HepG2 (cell line): ENCODE data around the gene EPHB4. TPM values are rescaled to one million over a fixed set of nuclear protein-coding genes. Genes with fewer than 3 reads are reported as not detected.
A peak's percentile ranks its signal among the peaks of the same experiment; 100 is the strongest.

ENCODE experiments used
- FOSL1 ChIP-seq: sonication (generic); formaldehyde crosslinking; IDR thresholded peaks from 2 replicates; pipeline ENCODE4 v1.9.0; 2021; ENCODE audit warnings: missing genetic modification reagents, borderline replicate concordance
- MAFF ChIP-seq: IDR thresholded peaks from 2 replicates; pipeline ENCODE4 v1.6.1; 2011; ENCODE audit warnings: low read depth, low read length, improper control_type of control experiment
- MBNL3 ChIP-seq: fragments of 250-450 bp; sonication (Bioruptor Pico); conservative IDR thresholded peaks from 2 replicates; pipeline ENCODE4 v1.8.0; 2022; ENCODE audit warnings: mild to moderate bottlenecking, inconsistent platforms
- ONECUT2 ChIP-seq: sonication (generic); formaldehyde crosslinking; IDR thresholded peaks from 2 replicates; pipeline ENCODE4 v1.4.0; 2020; ENCODE audit warnings: missing genetic modification reagents
- ZFP82 ChIP-seq: sonication (generic); formaldehyde crosslinking; IDR thresholded peaks from 2 replicates; pipeline ENCODE4 v1.5.1; 2020; ENCODE audit warnings: mild to moderate bottlenecking, missing genetic modification reagents, borderline replicate concordance
- ZNF354B ChIP-seq: sonication (generic); formaldehyde crosslinking; IDR thresholded peaks from 2 replicates; pipeline ENCODE4 v1.8.0; 2022; ENCODE audit warnings: mild to moderate bottlenecking, missing genetic modification reagents
- ZNF607 ChIP-seq: sonication (generic); formaldehyde crosslinking; IDR thresholded peaks from 2 replicates; pipeline ENCODE4 v1.5.1; 2020; ENCODE audit warnings: missing genetic modification reagents, mild to moderate bottlenecking, borderline replicate concordance
- ZSCAN20 ChIP-seq: sonication (generic); formaldehyde crosslinking; IDR thresholded peaks from 2 replicates; pipeline ENCODE4 v1.4.0; 2020; ENCODE audit warnings: missing genetic modification reagents, mild to moderate bottlenecking, borderline replicate concordance
- polyA plus RNA-seq, 8 experiments: library from polyadenylated mRNA; depleted of rRNA in 3 of 8; stranded (reverse) in 7 of 8; unstranded in 1 of 8; fragments of >200 nt; fragmentation: Illumina TruSeq in 4 of 8; extraction: Trizol in 4 of 8; gene quantifications; 2 replicates each; pipeline versions ENCODE4 v1.2.1 to v1.2.3, GENCODE V29; 2011 to 2016; ENCODE audit warnings: low read depth in 4 of 8, missing spikeins in 1 of 8, mixed read lengths in 1 of 8; ENCODE audit not compliant: insufficient read depth in 1 of 8
- total RNA-seq, 5 experiments: library from RNA; depleted of rRNA; stranded (reverse); fragments of >200 nt; fragmentation: Illumina TruSeq; extraction: Trizol; gene quantifications; 2 replicates each; pipeline ENCODE4 v1.2.3, GENCODE V29; 2016; ENCODE audit warnings: low read depth in 1 of 5
- TF ChIP-seq, protein P1 (sequence below): sonication (generic); IDR thresholded peaks from 2 replicates; pipeline ENCODE4 v1.6.1; 2016; ENCODE audit warnings: low read depth, borderline replicate concordance
- TF ChIP-seq, protein P2 (sequence below): IDR thresholded peaks from 2 replicates; pipeline ENCODE4 v1.6.1; 2012; ENCODE audit warnings: inconsistent platforms
- TF ChIP-seq, protein P3 (sequence below): IDR thresholded peaks from 2 replicates; pipeline ENCODE4 v1.6.1; 2016; ENCODE audit warnings: low read depth, missing genetic modification reagents, missing compliant biosample characterization
- TF ChIP-seq, protein P4 (sequence below): sonication (generic); formaldehyde crosslinking; IDR thresholded peaks from 2 replicates; pipeline ENCODE4 v1.5.1; 2020; ENCODE audit warnings: mild to moderate bottlenecking, moderate library complexity, missing genetic modification reagents
- TF ChIP-seq, protein P5 (sequence below): sonication (generic); formaldehyde crosslinking; IDR thresholded peaks from 2 replicates; pipeline ENCODE4 v1.4.0; 2020; ENCODE audit warnings: missing genetic modification reagents
- TF ChIP-seq, protein P6 (sequence below): sonication (generic); formaldehyde crosslinking; IDR thresholded peaks from 2 replicates; pipeline ENCODE4 v1.9.0; 2022; ENCODE audit warnings: missing genetic modification reagents, mild to moderate bottlenecking, borderline replicate concordance
- TF ChIP-seq, protein P7 (sequence below): sonication (generic); formaldehyde crosslinking; conservative IDR thresholded peaks from 2 replicates; pipeline ENCODE4 v1.5.0; 2020; ENCODE audit warnings: missing genetic modification reagents

The EPHB4 gene
- total and polyA plus RNA-seq, 2 of the 13 experiments (the other 11 are each of a cell fraction or from before 2014, with no cell fraction given): 61.4 to 69.6 TPM

DNA sequence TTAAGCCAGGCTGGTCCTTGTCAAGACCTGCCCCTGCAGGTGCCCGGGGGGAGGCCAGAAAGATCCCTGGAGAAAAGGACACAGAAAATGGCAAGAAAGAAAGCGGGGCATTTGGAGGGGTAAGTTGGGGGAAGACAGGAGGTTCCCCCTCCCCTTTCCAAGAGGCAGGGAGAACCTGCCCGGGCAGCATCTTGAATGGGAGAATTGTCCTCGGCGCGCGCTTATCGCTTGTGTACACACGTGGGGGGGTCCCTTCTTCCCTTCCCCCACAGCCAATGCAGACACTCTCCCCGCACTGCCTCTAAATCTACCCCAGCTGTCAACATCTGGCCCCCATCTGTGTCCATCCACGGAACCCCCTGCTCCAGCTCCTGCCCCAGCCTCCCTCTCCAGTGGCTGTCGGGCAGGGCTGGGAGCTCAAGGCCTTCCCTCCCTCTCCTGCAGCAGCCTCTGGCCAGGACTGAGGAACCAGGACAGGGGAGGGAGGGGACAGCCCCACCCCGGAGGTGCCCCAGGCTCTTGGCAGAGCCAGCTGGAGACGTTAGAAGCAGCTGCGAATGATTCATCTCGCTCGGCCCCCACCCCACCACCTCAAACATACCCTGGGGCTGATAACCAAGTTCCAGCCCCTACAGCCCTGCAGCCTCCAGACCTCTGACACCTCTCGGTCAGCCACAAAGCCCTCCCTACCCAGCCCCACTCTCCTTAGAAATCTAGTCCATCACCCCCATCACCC lies 25.3 kb downstream of the EPHB4 start (continued):
- TF ChIP-seq, protein P1, sequence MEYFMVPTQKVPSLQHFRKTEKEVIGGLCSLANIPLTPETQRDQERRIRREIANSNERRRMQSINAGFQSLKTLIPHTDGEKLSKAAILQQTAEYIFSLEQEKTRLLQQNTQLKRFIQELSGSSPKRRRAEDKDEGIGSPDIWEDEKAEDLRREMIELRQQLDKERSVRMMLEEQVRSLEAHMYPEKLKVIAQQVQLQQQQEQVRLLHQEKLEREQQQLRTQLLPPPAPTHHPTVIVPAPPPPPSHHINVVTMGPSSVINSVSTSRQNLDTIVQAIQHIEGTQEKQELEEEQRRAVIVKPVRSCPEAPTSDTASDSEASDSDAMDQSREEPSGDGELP: peak; percentile 92
- TF ChIP-seq ZFP82: no peak
- TF ChIP-seq, protein P2, sequence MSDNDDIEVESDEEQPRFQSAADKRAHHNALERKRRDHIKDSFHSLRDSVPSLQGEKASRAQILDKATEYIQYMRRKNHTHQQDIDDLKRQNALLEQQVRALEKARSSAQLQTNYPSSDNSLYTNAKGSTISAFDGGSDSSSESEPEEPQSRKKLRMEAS: peak; percentile 56; the same call in 1 of the 2 replicates
- TF ChIP-seq, protein P3, sequence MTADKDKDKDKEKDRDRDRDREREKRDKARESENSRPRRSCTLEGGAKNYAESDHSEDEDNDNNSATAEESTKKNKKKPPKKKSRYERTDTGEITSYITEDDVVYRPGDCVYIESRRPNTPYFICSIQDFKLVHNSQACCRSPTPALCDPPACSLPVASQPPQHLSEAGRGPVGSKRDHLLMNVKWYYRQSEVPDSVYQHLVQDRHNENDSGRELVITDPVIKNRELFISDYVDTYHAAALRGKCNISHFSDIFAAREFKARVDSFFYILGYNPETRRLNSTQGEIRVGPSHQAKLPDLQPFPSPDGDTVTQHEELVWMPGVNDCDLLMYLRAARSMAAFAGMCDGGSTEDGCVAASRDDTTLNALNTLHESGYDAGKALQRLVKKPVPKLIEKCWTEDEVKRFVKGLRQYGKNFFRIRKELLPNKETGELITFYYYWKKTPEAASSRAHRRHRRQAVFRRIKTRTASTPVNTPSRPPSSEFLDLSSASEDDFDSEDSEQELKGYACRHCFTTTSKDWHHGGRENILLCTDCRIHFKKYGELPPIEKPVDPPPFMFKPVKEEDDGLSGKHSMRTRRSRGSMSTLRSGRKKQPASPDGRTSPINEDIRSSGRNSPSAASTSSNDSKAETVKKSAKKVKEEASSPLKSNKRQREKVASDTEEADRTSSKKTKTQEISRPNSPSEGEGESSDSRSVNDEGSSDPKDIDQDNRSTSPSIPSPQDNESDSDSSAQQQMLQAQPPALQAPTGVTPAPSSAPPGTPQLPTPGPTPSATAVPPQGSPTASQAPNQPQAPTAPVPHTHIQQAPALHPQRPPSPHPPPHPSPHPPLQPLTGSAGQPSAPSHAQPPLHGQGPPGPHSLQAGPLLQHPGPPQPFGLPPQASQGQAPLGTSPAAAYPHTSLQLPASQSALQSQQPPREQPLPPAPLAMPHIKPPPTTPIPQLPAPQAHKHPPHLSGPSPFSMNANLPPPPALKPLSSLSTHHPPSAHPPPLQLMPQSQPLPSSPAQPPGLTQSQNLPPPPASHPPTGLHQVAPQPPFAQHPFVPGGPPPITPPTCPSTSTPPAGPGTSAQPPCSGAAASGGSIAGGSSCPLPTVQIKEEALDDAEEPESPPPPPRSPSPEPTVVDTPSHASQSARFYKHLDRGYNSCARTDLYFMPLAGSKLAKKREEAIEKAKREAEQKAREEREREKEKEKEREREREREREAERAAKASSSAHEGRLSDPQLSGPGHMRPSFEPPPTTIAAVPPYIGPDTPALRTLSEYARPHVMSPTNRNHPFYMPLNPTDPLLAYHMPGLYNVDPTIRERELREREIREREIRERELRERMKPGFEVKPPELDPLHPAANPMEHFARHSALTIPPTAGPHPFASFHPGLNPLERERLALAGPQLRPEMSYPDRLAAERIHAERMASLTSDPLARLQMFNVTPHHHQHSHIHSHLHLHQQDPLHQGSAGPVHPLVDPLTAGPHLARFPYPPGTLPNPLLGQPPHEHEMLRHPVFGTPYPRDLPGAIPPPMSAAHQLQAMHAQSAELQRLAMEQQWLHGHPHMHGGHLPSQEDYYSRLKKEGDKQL (CRISPR knock-in tag): no peak
- TF ChIP-seq ONECUT2 (CRISPR knock-in tag): 0 out of 2 replicates have a peak, but pooled peaks have one; percentile 25
- TF ChIP-seq, protein P4, sequence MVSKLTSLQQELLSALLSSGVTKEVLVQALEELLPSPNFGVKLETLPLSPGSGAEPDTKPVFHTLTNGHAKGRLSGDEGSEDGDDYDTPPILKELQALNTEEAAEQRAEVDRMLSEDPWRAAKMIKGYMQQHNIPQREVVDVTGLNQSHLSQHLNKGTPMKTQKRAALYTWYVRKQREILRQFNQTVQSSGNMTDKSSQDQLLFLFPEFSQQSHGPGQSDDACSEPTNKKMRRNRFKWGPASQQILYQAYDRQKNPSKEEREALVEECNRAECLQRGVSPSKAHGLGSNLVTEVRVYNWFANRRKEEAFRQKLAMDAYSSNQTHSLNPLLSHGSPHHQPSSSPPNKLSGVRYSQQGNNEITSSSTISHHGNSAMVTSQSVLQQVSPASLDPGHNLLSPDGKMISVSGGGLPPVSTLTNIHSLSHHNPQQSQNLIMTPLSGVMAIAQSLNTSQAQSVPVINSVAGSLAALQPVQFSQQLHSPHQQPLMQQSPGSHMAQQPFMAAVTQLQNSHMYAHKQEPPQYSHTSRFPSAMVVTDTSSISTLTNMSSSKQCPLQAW (CRISPR knock-in tag): 0 out of 2 replicates have a peak, but pooled peaks have one; percentile 34
- no peak for TF ChIP-seq MBNL3
- no peak for TF ChIP-seq ZSCAN20 (CRISPR knock-in tag)
- TF ChIP-seq, protein P5, sequence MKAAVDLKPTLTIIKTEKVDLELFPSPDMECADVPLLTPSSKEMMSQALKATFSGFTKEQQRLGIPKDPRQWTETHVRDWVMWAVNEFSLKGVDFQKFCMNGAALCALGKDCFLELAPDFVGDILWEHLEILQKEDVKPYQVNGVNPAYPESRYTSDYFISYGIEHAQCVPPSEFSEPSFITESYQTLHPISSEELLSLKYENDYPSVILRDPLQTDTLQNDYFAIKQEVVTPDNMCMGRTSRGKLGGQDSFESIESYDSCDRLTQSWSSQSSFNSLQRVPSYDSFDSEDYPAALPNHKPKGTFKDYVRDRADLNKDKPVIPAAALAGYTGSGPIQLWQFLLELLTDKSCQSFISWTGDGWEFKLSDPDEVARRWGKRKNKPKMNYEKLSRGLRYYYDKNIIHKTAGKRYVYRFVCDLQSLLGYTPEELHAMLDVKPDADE (CRISPR knock-in tag): no peak
- TF ChIP-seq FOSL1: peak; percentile 77
- TF ChIP-seq, protein P6, sequence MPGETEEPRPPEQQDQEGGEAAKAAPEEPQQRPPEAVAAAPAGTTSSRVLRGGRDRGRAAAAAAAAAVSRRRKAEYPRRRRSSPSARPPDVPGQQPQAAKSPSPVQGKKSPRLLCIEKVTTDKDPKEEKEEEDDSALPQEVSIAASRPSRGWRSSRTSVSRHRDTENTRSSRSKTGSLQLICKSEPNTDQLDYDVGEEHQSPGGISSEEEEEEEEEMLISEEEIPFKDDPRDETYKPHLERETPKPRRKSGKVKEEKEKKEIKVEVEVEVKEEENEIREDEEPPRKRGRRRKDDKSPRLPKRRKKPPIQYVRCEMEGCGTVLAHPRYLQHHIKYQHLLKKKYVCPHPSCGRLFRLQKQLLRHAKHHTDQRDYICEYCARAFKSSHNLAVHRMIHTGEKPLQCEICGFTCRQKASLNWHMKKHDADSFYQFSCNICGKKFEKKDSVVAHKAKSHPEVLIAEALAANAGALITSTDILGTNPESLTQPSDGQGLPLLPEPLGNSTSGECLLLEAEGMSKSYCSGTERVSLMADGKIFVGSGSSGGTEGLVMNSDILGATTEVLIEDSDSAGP (CRISPR knock-in tag): no peak; the same call in 1 of the 2 replicates
- no peak for TF ChIP-seq ZNF354B (CRISPR knock-in tag)
- TF ChIP-seq, protein P7, sequence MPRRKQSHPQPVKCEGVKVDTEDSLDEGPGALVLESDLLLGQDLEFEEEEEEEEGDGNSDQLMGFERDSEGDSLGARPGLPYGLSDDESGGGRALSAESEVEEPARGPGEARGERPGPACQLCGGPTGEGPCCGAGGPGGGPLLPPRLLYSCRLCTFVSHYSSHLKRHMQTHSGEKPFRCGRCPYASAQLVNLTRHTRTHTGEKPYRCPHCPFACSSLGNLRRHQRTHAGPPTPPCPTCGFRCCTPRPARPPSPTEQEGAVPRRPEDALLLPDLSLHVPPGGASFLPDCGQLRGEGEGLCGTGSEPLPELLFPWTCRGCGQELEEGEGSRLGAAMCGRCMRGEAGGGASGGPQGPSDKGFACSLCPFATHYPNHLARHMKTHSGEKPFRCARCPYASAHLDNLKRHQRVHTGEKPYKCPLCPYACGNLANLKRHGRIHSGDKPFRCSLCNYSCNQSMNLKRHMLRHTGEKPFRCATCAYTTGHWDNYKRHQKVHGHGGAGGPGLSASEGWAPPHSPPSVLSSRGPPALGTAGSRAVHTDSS (CRISPR knock-in tag): no peak
- no peak for TF ChIP-seq MAFF
- TF ChIP-seq ZNF607 (CRISPR knock-in tag): no peak
